GM19372 (cell line): ENCODE results near the gene MLLT1.

Experiments
- ATAC-seq: cut with Tn5 transposase; IDR thresholded peaks from one replicate; pipeline ENCODE4 v1.9.1; 2021; ENCODE audit warnings: mild to moderate bottlenecking, low read depth, moderate library complexity; ENCODE audit not compliant: unreplicated experiment

Gene MLLT1

GRCh38 chr19:6224308-6224675 lies 55.5 kb downstream of the MLLT1 start:
- ATAC-seq: no peak

GRCh38 chr19:6223461-6224307 lies 56.1 kb downstream of the MLLT1 start:
- ATAC-seq: no peak

DNA sequence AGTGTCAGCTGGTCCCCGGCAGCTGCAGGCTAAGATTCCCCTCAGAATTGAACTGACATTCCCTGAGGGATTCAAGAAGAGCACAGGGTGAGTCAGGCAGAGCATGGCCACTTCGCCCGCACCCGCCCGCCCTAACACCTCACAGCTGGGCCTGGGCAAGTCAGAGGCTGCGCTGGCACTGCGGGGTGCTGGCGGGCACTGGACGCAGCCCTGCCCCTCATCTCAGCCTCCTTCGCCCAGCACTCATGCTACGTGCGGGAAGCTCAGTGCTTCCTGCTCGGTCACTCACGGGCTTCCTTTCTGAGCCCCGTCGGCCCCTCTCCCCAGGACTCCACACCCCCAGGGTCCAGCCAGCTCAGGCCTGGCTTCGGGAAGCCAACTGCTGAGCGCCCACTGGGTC lies 56.9 kb downstream of the MLLT1 start:
- no peak for ATAC-seq

- ATAC-seq: no peak
Measured at GRCh38 chr19:6221878-6222746, 57.7 kb downstream of the MLLT1 start.

GRCh38 chr19:6221220-6221877 lies 58.4 kb downstream of the MLLT1 start:
- no peak for ATAC-seq

DNA sequence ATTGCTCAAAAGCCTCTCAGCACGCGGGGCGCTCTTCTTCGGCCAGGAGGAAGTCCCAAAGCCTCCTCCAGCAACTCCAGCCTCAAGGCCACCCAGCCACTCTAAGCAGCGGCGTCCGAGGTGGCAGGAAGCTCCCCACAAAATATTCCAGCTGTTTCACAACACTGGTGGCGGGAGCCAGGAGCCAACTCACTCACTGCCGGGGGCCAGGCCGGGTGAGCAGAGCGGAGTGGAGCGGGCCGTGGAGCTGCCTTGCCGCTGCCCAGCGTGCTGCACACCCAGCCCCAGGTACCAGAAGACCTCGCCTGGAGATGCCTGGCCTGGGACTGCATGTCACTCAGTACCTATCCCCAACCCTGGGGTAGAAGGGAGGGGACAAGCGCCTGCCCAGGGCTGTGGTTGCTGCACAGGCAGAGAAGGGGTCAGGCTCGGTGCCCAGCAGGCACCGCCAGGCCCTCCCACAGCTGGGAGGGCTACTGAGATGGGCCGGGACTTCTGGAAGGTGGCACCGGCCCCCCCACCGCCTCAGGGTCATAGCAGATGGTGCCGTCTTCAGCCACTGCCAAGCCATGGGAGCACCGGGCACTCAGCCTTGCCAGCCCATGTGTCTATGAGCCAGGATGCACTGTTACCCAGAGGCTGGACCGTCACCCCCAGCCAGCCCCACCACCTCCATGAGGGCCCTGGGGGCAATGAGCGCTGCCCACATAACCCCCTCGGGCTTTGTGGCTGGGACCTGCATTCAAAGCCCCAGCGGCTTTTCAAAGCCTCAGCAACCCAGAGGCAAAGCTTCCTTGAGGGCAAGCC lies 59.2 kb downstream of the MLLT1 start:
- no peak for ATAC-seq

DNA sequence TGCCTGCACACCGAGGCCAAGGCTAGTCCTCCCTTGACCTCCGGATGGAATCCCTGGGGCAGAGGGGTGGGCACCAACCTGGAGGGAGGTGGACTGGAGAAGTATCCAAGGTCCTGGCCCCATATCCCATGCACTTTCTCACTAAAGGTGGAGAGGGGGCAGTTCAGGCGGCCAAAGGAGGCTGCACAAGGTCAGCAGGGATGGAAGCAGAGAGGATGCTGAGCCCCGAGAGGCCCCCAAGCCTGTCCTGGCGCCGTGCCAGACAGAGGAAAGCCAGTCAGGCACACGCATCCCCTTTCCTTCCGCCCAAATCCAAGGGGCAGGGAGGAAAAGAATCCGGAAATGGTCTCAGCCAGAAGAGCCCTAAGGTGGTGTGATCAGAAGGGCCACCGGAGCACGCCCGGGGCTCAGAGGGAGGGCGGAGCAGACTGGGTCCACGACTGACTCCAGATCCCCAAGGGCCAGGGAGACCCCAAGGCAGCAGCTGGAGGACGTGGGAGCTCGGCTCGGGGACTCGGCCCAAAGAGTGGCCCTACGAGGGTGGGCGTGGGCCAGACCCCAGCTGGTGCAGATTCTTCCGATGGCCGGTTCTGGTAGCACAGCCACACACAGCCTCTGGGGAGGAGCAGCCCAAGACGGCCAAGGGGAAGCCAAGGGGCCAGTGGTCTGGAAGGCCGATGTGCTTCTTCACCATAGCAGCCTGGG lies 60.0 kb downstream of the MLLT1 start:
- no peak for ATAC-seq

DNA sequence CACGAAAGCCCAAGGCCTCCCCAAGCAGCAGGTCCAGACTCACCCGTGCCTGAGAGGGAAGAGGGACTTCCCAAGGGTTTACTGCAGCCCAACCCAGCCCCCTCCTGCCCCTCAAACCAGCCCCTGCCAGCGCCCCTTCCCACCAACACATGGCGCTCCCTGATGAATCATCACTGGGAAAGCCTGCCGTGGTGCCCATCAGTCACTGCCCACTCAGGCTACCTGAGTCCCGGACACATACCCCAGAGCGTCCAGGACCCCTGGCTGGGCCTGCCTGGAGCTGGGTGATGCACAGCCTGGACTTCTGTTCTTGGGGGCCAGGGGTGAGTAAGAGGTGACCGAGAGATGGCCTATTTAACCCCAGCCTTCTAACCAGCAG lies 60.6 kb downstream of the MLLT1 start:
- ATAC-seq: no peak

- ATAC-seq: no peak
Measured at GRCh38 chr19:6218491-6219146, 61.2 kb downstream of the MLLT1 start.

GRCh38 chr19:6217752-6218334 lies 61.9 kb downstream of the MLLT1 start:
- ATAC-seq: no peak

DNA sequence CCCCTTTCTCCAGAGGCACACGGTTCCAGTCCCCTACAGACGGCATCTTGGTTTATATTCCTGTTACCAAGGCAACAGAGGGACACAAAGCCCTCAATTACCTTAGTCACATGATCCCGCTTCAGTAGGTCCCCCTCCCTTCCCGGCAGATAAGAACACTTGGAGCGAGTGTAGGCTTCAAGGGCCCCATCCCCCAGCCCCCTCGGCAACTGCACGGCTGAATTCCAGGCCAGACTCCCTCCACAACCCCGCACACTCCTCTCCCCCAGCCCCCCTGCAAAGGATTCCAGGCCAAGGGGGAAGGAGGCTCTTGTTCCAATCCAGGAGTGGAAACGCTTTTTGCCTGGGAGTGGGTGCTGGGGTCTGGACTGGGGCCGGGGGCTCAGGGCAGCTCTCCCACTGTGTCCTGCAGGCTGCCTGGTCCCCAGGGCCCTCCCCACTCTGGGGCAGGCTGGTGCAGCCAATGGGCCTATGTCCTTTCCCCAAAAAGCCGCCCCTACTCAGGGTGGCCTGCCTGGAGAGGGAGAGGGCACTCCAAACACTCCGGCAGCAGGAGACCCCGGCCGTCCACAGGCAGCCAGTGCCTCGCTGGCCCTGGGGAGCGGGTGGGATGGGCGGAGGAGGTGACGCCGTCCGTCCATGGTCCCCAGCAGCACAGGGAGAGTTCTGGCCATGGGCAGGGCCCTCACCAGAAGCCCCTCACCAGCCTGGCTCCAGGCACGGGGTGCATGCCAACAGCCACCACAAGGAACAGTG lies 62.6 kb downstream of the MLLT1 start:
- no peak for ATAC-seq

- ATAC-seq: no peak
Measured at GRCh38 chr19:6216236-6216995, 63.4 kb downstream of the MLLT1 start.

DNA sequence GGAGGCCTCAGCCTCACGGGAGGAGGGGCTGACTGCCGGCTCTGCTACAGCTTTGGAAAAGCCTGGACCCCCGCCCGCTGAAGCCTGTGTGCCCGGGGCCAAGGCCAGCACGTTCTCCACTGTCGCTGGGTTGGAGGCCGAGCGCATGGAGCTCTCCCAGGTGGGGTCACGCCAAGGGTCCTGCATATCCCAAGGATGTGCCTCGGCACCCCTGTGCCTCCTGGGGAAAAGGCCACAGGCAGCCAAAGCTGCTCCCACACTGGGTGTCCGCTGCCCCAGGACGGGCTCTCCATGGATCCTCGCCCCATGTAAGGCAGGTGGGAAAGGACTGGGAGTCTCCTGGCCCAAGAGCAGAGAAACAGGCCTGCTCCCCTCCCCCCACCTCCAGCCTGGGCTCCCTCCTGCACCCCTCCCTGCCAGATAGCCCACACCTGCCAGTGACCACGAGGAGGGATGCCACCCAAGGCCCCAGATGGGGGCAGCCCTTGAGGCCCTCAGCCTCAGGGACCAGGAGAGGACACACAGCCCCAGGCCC lies 64.0 kb downstream of the MLLT1 start:
- ATAC-seq: no peak

DNA sequence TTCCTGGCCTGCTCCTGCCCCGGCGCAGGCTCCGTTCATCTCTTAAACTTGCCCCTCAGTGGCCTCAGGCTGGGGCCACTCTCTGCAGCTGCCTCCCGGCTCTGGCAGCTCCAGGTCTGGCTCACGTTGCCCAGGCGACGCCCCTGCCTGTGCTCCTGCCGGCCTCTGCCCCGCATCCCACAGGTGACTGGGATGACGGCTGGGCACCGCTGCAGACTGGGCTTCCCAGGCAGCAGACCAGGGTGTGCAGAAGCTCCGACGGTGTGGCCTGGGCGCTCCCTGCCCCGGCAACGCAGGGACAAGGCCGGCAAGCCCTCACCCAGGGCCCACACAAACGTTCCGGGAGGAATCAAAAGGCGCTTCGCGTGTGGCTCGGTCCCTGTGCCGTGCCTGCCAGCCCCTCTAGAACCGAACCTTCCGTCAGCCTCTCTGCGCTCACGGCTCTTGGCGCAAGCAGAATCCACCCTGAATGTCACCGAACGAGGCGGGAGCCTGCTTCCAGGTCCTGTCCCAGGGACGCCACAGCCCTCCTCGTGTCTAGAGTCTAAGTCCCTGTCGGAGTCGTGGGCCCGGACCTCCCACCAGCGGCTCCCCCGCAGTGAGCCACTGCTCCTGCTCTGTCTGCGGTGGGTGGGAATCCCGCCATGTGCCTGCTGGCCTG lies 64.8 kb downstream of the MLLT1 start:
- ATAC-seq: no peak

DNA sequence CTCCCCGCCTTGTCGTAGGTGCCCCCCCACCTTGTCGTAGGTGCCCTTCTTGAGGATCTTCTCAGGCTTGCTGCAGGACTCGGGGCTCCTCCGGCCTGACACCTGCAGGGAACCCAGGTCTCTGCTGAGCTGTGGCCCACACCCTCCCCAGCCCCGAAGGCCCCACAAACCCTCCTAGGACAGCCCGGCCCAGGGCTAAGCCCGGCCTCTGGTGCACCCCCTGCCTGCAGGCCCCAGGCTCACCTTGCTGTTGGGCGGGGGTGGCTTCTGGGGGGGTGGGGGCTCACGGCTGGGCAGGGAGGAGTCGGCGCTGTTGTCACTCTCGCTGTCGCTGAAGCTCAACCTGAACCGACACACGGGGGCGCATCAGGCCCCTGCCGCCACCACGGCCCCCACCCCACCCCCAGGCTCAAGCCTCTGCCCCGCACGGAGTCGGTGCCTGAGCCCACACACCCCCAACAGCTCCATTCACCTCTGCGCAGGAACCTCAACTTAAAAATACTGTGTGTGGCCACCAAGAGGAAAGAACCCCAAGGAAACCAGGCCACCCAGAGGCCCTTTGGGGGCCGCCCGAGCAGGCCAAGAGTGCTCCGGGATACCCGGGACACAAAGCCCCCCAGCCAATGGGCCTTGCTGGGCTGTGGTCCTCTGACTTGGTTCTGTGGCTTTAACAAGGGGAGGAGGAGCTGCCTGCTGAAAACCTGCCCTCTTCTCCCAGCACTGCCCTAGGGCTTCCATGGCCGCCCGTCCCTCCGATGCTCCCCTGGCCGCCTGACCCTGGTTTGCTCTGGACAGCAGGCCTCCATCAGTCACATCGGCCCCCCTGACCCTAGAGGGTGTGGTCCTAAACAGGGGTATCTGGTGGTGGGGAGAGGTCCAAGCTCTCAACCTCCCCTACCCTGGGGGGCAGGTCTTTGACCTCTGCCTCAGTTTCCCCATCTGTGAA lies 65.8 kb downstream of the MLLT1 start:
- ATAC-seq: no peak

DNA sequence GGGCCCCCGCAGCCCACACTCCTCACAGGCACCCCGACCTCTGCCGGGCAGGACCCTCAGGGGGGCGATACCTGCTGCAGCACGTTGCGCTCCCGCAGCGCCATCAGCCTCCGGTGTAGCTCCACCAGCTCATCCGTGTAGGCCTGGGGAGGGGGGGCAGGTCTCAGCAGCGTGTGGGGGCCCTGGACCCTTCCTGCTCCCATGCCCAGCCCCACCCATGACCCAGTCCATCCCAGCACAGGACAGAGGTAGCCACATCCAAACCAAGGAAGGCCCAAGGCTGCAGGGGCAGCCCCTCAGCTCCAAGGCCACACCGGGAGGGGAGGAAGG lies 66.5 kb downstream of the MLLT1 start:
- no peak for ATAC-seq
